ENCODE data around the gene VPS50.

The VPS50 gene

GRCh38 chr7:93399642-93400041, 167.5 kb downstream of the VPS50 start:
- in situ Hi-C loops (cut with HindIII; ENCODE audit: low sequenced_read_pairs): no loop called here
- DNase-seq (ENCODE audit: low read depth, low spot score): no peak
- no peak for TF ChIP-seq CTCF (IDR thresholded peaks at IDR 0.05; ENCODE audit: low read depth, low read length)
- H3K4me3 ChIP-seq (ENCODE audit: low read depth, low read length): no peak overlapping the region

GRCh38 chr7:93402944-93403343, 170.8 kb downstream of the VPS50 start:
- in situ Hi-C loops (cut with HindIII; ENCODE audit: low sequenced_read_pairs): no loop called here
- TF ChIP-seq CTCF (IDR thresholded peaks at IDR 0.05; ENCODE audit: low read depth, low read length): no peak
- DNase-seq (ENCODE audit: low read depth, low spot score): no peak
- H3K4me3 ChIP-seq (ENCODE audit: low read depth, low read length): no peak overlapping the region

- no peak for DNase-seq (ENCODE audit: low read depth, low spot score)
- in situ Hi-C loops (cut with HindIII; ENCODE audit: low sequenced_read_pairs): no loop called here
- TF ChIP-seq CTCF (IDR thresholded peaks at IDR 0.05; ENCODE audit: low read depth, low read length): no peak
- no peak overlapping the region for H3K4me3 ChIP-seq (ENCODE audit: low read depth, low read length)
Observed at GRCh38 chr7:93407239-93407638, 175.1 kb downstream of the VPS50 start.

- DNase-seq (ENCODE audit: low read depth, low spot score): no peak
- no peak overlapping the region for H3K4me3 ChIP-seq (ENCODE audit: low read depth, low read length)
- in situ Hi-C loops (cut with HindIII; ENCODE audit: low sequenced_read_pairs): no loop called here
- no peak for TF ChIP-seq CTCF (IDR thresholded peaks at IDR 0.05; ENCODE audit: low read depth, low read length)
Observed at GRCh38 chr7:93409324-93409723, 177.2 kb downstream of the VPS50 start.
